GM23338 (cell line): ENCODE data around the gene HMCN2. TPM values are rescaled to one million over a fixed set of nuclear protein-coding genes. Genes with fewer than 3 reads are reported as not detected.

ENCODE experiments used
- ATAC-seq: fragments of 200-7000 bp; cut with Tn5 transposase; 3 replicates; pipeline ENCODE4 v1.9.1; 2020
- DNase-seq: peaks from one replicate; pipeline ENCODE4 v3.0.0-alpha.2; 2015; ENCODE audit warnings: low spot score
- H2AFZ ChIP-seq: fragments of 200-600 bp; sonication (generic); 2 replicates; pipeline ENCODE4 v1.8.0; 2016; ENCODE audit warnings: antibody characterized with exemption, mild to moderate bottlenecking, moderate library complexity
- H3F3A ChIP-seq: fragments of 200-600 bp; sonication (generic); replicated peaks from 2 replicates; pipeline ENCODE4 v1.8.0; 2017; ENCODE audit warnings: antibody characterized with exemption, mixed run types, low read depth
- H3K27ac ChIP-seq: fragments of 200-600 bp; sonication (generic); 2 replicates; pipeline ENCODE4 v1.6.1; 2016; ENCODE audit warnings: low read depth
- H3K27me3 ChIP-seq: fragments of 200-600 bp; sonication (generic); 2 replicates; pipeline ENCODE4 v1.8.0; 2016; ENCODE audit warnings: mild to moderate bottlenecking, mixed run types, moderate library complexity; ENCODE audit not compliant: insufficient read depth
- H3K36me3 ChIP-seq: fragments of 200-600 bp; sonication (generic); 2 replicates; pipeline ENCODE4 v1.8.0; 2016; ENCODE audit warnings: mild to moderate bottlenecking; ENCODE audit not compliant: insufficient read depth
- H3K4me1 ChIP-seq: fragments of 200-600 bp; sonication (generic); 2 replicates; pipeline ENCODE4 v1.8.0; 2016; ENCODE audit warnings: mild to moderate bottlenecking, moderate library complexity; ENCODE audit not compliant: insufficient read depth
- H3K4me2 ChIP-seq: fragments of 200-600 bp; sonication (generic); 2 replicates; pipeline ENCODE4 v1.7.1; 2017; ENCODE audit warnings: mixed run types
- H3K4me3 ChIP-seq: fragments of 200-600 bp; sonication (generic); 2 replicates; pipeline ENCODE4 v1.6.1; 2016; ENCODE audit warnings: mixed run types
- H3K79me2 ChIP-seq: fragments of 200-600 bp; sonication (generic); replicated peaks from 2 replicates; pipeline ENCODE4 v1.8.0; 2017; ENCODE audit warnings: mild to moderate bottlenecking; ENCODE audit not compliant: insufficient read depth
- H3K9me2 ChIP-seq: fragments of 200-600 bp; sonication (generic); 2 replicates; pipeline ENCODE4 v1.8.0; 2017; ENCODE audit not compliant: insufficient read depth
- H4K20me1 ChIP-seq: fragments of 200-600 bp; sonication (generic); replicated peaks from 2 replicates; pipeline ENCODE4 v1.8.0; 2017; ENCODE audit warnings: mild to moderate bottlenecking; ENCODE audit not compliant: insufficient read depth
- H3K27ac Mint-ChIP-seq: 2 replicates; pipeline ENCODE4 v1.8.0; 2020; ENCODE audit warnings: inconsistent platforms, mild to moderate bottlenecking, moderate library complexity, mixed read lengths
- H3K27me3 Mint-ChIP-seq: 3 replicates; pipeline ENCODE4 v1.8.0; 2022; ENCODE audit warnings: low read depth, mild to moderate bottlenecking, moderate library complexity, mixed read lengths, inconsistent platforms; ENCODE audit not compliant: insufficient read depth, poor library complexity
- H3K36me3 Mint-ChIP-seq: 3 replicates; pipeline ENCODE4 v1.8.0; 2021; ENCODE audit warnings: low read depth, mild to moderate bottlenecking, inconsistent platforms, moderate library complexity, mixed read lengths
- H3K4me1 Mint-ChIP-seq: 3 replicates; pipeline ENCODE4 v1.8.0; 2020; ENCODE audit warnings: mild to moderate bottlenecking, inconsistent platforms, mixed read lengths
- H3K4me3 Mint-ChIP-seq: 3 replicates; pipeline ENCODE4 v1.8.0; 2021; ENCODE audit warnings: moderate library complexity, mild to moderate bottlenecking, inconsistent platforms, mixed read lengths
- H3K9me3 Mint-ChIP-seq: 3 replicates; pipeline ENCODE4 v1.8.0; 2020; ENCODE audit warnings: moderate library complexity, mild to moderate bottlenecking, inconsistent platforms, mixed read lengths
- CREB1 ChIP-seq: fragments of 250-450 bp; sonication (Bioruptor Pico); IDR thresholded peaks from 2 replicates; pipeline ENCODE4 v1.5.0; 2020; ENCODE audit warnings: low read depth, mild to moderate bottlenecking, moderate library complexity
- ETS1 ChIP-seq: IDR thresholded peaks from 2 replicates; pipeline ENCODE4 v1.6.1; 2016; ENCODE audit warnings: antibody characterized with exemption
- EZH2 ChIP-seq: fragments of 200-600 bp; sonication (generic); IDR thresholded peaks from one replicate; pipeline ENCODE4 v1.8.0; 2017; ENCODE audit warnings: antibody characterized with exemption, mild to moderate bottlenecking, low read depth; ENCODE audit not compliant: unreplicated experiment
- JUNB ChIP-seq: IDR thresholded peaks from one replicate; pipeline ENCODE4 v1.6.1; 2016; ENCODE audit warnings: antibody characterized with exemption; ENCODE audit not compliant: unreplicated experiment
- NANOG ChIP-seq: IDR thresholded peaks from 2 replicates; pipeline ENCODE4 v1.6.1; 2016; ENCODE audit warnings: antibody characterized with exemption, borderline replicate concordance
- POLR2AphosphoS5 ChIP-seq: IDR thresholded peaks from 2 replicates; pipeline ENCODE4 v1.6.1; 2016; ENCODE audit warnings: antibody characterized with exemption, low read depth
- REST ChIP-seq: IDR thresholded peaks from one replicate; pipeline ENCODE4 v1.6.1; 2018; ENCODE audit warnings: antibody characterized with exemption; ENCODE audit not compliant: unreplicated experiment
- ZNF114 ChIP-seq: fragments of 250-450 bp; sonication (Bioruptor Pico); IDR thresholded peaks from 2 replicates; pipeline ENCODE4 v1.5.0; 2020; ENCODE audit warnings: mild to moderate bottlenecking, moderate library complexity
- ZNF331 ChIP-seq: fragments of 250-450 bp; sonication (Bioruptor Pico); IDR thresholded peaks from 2 replicates; pipeline ENCODE4 v1.5.0; 2020; ENCODE audit warnings: low read depth, mild to moderate bottlenecking, moderate library complexity
- polyA plus RNA-seq: library from polyadenylated mRNA; unstranded; fragments of >200 nt; fragmentation: Nextera tagmentation; extraction: Ambion mirVana; gene quantifications from 2 replicates; pipeline ENCODE4 v1.2.1, GENCODE V29; 2016
- total RNA-seq: library from RNA; depleted of rRNA; stranded (reverse); fragments of >200 nt; shearing (Covaris generic); gene quantifications from 2 replicates; pipeline ENCODE4 v1.2.3, GENCODE V29; 2014
- TF ChIP-seq, protein P1 (sequence below), 2 experiments: fragments of 200-600 bp in 1 of 2; sonication (generic) in 1 of 2; conservative IDR thresholded peaks; 2 replicates each; pipeline versions ENCODE4 v1.5.1 to v1.6.1; 2016 to 2017; ENCODE audit warnings: antibody characterized with exemption in 2 of 2, low read depth in 2 of 2, mild to moderate bottlenecking in 2 of 2, moderate library complexity in 1 of 2

Gene HMCN2
- total and polyA plus RNA-seq, 2 experiments from 2014 or later, result 1.3 to 4.7 TPM

GRCh38 chr9:130325921-130326320, 60.4 kb downstream of the HMCN2 start (continued):
- TF ChIP-seq REST (no peak), EZH2 (no peak), ZNF331 (no peak), NANOG (no peak), POLR2AphosphoS5 (no peak), ETS1 (no peak), JUNB (no peak), CREB1 (CRISPR knock-in tag) (no peak), ZNF114 (CRISPR knock-in tag) (no peak)
- TF ChIP-seq, protein P1, sequence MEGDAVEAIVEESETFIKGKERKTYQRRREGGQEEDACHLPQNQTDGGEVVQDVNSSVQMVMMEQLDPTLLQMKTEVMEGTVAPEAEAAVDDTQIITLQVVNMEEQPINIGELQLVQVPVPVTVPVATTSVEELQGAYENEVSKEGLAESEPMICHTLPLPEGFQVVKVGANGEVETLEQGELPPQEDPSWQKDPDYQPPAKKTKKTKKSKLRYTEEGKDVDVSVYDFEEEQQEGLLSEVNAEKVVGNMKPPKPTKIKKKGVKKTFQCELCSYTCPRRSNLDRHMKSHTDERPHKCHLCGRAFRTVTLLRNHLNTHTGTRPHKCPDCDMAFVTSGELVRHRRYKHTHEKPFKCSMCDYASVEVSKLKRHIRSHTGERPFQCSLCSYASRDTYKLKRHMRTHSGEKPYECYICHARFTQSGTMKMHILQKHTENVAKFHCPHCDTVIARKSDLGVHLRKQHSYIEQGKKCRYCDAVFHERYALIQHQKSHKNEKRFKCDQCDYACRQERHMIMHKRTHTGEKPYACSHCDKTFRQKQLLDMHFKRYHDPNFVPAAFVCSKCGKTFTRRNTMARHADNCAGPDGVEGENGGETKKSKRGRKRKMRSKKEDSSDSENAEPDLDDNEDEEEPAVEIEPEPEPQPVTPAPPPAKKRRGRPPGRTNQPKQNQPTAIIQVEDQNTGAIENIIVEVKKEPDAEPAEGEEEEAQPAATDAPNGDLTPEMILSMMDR (conservative IDR thresholded peaks at IDR 0.05; ENCODE audit: low read depth in 2 of 2), result no peak

GRCh38 chr9:130327070-130327780, 61.7 kb downstream of the HMCN2 start:
- H3K4me1 ChIP-seq, result no peaks in the 10 kb centered on the region
- no peak overlapping the region for H2AFZ ChIP-seq
- no peaks in the 10 kb centered on the region for H4K20me1 ChIP-seq
- peaks cover 15% of the 10 kb centered on the region for H3K4me1 Mint-ChIP-seq
- H3K36me3 Mint-ChIP-seq, result peaks cover 13% of the 10 kb centered on the region; the same call in 2 of the 3 replicates
- H3K79me2 ChIP-seq, result no peaks in the 10 kb centered on the region
- no peaks in the 10 kb centered on the region for H3K27me3 ChIP-seq
- H3F3A ChIP-seq, result no peaks in the 10 kb centered on the region
- TF ChIP-seq POLR2AphosphoS5, result no peak
- TF ChIP-seq, protein P1 (conservative IDR thresholded peaks at IDR 0.05; ENCODE audit: low read depth in 2 of 2), result peak; percentile 66 to 74
- peak overlapping the region; percentile 45; the same call in 1 of the 2 replicates for H3K27ac ChIP-seq
- no peak overlapping the region for H3K4me3 ChIP-seq
- no peaks in the 10 kb centered on the region for H3K36me3 ChIP-seq
- no peaks in the 10 kb centered on the region for H3K9me3 Mint-ChIP-seq
- no peaks in the 10 kb centered on the region for H3K9me2 ChIP-seq
- no peak overlapping the region for H3K27ac Mint-ChIP-seq
- H3K4me2 ChIP-seq, result no peak overlapping the region
- peaks cover 13% of the 10 kb centered on the region for H3K27me3 Mint-ChIP-seq
- no peak overlapping the region for H3K4me3 Mint-ChIP-seq
- DNase-seq (peak; percentile 83), ATAC-seq (peak; percentile 94)
